NCI-H128 (cell line): ENCODE data around the gene EPB41L4A.

ENCODE experiments used
- DNase-seq: peaks from one replicate; lab custom pipeline; 2025; ENCODE audit not compliant: unreplicated experiment; lab: John Stamatoyannopoulos, UW

Gene EPB41L4A

GRCh38 chr5:112121258-112121657 lies 297.8 kb downstream of the EPB41L4A start:
- no peak for DNase-seq

DNA sequence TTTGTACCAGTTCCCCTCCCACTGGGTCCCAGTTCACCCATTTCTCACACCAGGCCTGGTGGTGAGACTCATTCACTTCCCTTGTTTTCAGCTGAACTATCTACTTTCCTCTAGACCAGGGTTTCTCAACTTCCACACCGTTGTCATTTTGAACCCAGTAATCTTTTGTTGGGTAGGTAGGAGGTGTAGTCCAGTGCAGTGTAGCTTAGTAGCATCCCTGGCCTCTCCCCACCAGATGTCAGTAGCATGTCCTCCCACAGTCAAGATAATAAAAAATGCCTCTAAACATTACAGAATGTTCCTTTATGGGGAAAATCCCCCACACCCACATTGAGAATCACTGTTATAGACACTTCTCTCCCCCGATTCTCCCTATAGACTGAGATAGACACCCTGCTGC lies 299.1 kb downstream of the EPB41L4A start:
- DNase-seq: no peak

- no peak for DNase-seq
These were observed 299.6 kb downstream of the EPB41L4A start for GRCh38 chr5:112119508-112119907.

- no peak for DNase-seq
These were observed 301.5 kb downstream of the EPB41L4A start for GRCh38 chr5:112117551-112117950.

GRCh38 chr5:112116371-112116770 lies 302.7 kb downstream of the EPB41L4A start:
- DNase-seq: no peak

DNA sequence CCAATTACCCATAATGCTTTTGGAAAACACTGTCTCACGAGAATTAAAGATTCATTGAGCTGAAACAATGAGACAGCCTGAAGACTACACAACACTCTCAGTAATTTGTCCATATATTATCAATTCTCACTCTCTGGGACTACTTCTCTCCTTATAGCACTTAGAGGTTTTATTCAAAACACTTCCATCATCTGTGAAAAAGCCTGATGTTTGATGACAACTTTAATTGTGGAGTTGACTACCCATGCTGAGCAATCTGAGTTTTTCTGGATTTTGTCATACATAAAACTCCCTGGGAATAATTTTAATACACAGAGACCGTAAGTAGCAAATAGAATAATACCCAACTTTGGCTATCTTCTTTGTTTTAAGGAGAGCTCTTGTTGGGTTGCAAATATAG lies 305.5 kb downstream of the EPB41L4A start:
- no peak for DNase-seq
